HG02870 (cell line): ENCODE results near the gene MAP2K2.
"Not testable (repeated sequence)": the region's sequence is repeated elsewhere in the genome, so short reads cannot be mapped to it uniquely, and the experiment has no call there.

ENCODE experiments used
- ATAC-seq: cut with Tn5 transposase; IDR thresholded peaks from one replicate; pipeline ENCODE4 v1.9.1; 2021; ENCODE audit warnings: mild to moderate bottlenecking, moderate library complexity; ENCODE audit not compliant: unreplicated experiment

Gene MAP2K2

DNA sequence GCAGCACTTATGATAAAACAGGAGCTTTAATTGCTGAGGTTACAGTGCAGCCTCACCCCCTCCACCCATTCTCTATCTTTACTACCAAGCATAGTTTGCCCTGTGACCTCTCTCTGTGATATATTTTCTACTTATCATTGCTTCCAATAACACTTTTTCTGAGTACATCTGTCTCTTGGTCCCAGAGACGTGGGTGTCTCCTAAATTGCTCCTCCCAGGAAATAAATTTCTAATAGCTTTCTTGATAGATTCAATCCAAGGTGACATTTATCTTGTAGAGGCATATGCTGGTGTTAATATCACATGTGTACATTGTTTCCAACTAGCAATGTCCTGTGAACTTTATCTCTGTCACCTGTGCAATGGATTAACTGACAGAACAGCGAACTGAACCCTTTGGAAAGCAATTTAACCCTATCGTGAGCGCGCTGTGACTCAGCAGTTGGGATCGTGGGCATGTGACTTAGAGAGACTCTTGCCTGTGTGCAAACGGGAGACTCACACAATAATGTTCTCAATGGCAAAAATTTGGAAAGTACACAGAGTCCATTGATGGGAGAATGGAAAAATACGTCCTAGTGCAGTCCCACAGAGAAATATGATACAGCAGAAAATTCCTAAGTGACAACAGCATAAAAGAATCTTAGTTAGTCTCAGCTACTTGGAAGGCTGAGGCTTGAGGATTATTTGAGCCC, 7.0 kb upstream of the MAP2K2 start:
- no peak for ATAC-seq

DNA sequence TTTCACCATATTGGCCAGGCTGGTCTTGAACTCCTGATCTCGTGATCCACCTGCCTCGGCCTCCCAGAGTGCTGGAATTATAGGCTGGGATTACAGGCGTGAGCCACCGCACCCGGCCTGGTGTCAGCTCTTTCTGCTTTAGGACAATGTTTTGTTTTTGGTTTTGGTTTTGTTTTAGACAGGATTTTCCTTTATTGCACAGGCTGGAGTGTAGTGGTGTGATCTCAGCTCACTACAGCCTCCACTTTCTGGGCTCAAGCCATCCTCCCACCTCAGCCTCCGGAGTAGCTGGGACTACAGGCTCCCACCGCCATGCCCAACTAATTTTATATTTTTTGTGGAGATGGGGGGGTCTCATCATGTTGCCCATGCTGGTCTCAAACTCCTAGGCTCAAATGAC, 5.1 kb upstream of the MAP2K2 start:
- ATAC-seq, result not testable (repeated sequence)

DNA sequence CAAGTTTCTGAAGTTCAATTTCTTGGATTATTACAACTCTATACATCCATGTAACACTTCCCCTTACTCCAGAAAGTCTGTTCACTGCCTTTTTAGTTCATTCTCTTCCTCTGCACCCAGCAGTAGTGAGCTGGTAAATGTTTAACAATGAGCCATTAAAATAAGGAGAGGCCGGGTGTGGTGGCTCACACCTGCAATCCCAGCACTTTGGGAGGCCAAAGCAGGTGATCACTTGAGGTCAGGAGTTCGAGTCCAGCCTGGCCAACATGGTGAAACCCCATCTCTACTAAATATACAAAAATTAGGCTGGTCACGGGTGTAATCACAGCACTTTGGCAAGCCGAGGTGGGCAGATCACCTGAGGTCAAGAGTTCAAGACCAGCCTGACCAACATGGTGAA, 3.4 kb upstream of the MAP2K2 start:
- not testable (repeated sequence) for ATAC-seq

DNA sequence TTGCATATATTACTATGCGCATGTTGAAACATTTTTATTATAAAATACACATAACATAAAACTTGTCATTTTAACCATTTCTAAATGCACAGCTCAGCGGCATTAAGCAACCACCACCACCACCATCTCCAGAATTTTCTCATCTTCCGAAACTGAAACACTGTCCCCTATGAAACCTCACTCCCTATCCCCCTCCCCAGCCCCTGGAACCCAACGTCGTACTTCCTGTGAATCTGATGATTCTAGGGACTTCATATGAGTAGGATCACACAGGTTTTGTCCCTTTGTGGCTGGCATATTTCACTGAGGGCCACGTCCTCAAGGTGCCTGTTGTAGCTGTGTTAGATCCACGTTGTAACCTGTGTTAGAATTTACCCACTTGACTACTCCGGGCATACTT, 716 bp upstream of the MAP2K2 start:
- no peak for ATAC-seq

DNA sequence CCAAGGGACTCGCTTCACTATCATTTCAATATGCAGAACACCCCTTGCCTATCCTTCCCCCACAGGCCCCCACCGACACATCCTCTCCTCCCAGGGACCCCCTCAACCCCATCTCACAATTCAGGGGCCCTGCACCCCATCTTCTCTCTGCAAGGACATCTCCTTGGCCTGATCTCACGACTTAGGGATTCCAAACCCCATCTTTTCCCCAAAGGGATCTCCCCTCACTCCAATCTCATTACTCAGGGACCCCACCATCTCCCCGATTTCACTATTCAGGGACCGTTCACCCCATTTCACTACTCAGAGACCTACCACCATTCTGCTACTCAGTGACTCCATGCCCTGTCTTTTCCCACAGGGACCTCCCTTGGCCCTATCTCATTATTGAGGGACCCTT, 1.4 kb downstream of the MAP2K2 start:
- ATAC-seq, result no peak

DNA sequence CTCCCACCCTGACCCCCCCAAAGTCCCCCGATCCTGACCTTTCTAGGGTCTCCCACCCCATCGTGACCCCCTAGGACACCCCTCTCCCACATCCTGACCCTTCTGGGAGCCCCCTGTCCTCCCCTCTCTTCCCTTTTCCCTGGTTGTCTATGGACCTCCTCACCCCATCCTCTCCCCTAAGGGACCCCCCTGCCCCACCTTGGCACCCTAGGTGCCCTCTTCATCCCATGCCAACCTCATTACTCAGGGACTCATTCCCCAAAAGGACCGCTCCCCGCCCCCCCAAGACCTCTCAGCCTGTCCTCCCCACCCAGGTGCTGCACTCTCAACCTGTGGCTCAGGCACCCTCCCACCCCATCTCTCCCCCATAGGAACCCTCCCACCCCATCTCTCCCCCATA, 2.1 kb downstream of the MAP2K2 start:
- ATAC-seq, result no peak

DNA sequence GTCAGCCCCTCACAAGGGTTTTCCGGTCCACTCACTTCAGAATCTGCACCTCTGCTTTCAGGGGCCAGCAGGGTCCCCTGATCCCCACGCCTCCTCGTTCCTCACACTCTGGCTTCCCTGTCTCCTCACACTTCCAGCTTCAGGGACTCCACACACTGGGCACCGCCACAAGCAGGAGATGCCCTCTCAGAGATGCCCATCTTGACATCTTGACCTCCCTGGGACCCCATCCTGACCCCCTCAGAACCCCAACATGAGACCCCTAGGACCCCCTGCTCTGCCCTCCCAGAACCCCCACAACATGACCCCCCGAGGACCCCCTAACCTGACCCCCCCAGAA, 2.7 kb downstream of the MAP2K2 start:
- no peak for ATAC-seq

DNA sequence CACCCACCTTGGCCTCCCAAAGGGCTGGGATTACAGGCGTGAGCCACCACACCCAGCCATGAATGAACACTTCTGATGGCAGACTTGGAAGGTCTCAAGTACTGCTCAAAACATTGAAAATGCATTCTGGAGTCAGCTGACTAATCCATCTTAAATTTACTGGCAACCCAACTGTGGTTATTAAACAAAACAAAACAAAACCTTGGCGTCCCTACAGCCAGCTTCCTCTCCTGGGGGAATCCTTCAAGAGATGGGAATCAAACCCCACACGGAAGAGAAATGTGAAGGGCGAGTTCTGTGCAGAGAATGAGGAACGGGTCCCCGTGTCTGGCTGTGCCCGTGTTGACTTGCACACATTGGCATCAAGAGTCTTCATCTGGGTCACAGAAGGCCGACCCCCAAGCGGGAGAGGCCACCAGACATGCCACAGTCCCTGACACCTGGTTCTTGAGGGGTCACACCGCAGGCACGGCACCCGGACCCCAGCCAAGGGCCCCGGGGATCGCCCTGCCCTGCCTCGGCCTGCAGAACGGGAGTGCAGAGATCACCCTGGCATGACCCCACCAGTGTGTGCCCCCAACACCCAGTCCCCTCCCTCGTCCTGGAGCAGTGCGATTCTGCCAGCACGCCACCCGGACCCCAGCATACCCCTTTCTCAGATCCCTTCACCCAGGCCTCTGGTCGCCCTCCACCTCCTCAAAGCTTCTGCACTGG, 3.2 kb downstream of the MAP2K2 start:
- ATAC-seq, result no peak

DNA sequence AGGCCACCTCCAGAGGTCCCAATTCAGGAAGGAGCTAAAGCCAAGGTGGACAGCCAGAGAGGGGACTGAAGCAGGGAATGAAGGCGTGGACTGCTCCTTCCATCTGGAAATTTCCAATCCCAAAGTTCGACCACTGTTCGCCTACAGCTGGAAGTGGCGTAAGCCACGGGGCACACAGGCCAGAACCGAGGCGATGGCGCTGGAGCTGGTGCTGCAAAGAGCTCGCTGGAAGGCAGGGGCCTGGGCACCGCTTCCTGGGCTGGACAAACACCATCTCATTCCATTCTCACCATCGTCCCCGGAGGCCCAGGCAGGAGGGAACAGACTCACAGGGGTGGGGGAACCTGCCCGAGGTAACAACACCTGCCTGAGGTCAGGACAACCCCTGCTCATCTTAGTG, 4.2 kb downstream of the MAP2K2 start:
- ATAC-seq, result no peak

DNA sequence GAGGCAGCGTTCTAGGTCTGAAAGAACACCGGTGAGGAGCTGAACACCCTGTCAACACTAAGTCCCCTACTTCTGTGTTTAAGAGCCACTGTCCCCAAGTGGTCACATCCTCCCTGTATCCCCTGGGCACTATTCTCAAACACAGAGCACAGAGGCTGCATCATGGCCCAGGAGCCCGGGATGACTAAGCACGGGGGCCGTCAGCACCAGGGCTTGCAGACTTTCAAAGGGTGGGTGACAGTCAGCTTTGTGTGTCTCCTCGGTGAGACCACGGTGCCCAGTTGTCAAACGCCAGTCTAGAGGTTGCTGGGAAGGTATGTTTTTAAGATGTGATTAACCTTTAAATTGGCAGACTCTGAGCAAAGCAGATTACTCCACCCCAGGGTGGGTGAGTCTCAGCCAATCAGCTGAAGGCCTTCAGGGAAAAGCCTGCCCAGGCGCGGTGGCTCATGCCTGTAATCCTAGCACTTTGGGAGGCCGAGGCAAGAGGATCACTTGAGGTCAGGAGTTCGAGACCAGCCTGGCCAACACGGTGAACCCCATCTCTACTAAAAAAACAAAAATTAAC, 8.0 kb downstream of the MAP2K2 start:
- ATAC-seq, result no peak

DNA sequence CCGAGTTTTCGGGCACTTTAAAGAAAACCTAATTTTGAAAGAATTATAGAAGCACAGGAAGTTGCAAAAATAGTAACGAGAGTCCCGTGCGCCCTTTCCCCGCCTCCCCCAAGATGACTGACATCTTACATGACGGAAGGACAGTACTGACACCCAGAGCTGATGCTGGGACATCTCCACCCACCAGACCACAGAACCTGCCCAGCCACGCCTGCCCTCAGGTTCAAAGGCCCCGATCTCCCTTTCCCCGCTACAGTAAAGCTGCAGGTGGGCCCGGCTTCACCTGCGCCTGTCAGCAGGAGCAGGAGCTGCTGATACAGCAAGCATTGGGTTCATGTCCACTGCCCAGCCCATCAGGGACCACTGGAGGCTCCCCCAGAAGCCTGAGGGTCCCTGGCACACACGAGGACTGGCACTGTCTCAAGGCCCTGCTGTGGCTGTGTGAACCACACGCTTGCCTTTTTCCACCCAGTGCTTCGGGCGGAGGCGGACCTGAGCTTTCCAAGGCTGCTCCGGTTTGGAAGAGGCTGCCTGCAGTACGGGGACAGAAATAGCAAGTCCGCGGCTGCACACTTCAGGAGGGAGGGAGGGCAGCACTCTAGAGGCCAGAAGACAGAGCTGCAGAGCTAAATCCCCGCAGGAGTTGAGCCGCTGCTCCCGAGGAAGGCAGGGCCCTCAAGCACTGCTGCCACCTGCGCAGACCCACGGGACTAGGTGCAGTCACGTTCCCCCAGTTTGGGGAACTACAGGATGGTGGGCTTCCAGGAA, 8.7 kb downstream of the MAP2K2 start:
- peak; percentile 87 for ATAC-seq

DNA sequence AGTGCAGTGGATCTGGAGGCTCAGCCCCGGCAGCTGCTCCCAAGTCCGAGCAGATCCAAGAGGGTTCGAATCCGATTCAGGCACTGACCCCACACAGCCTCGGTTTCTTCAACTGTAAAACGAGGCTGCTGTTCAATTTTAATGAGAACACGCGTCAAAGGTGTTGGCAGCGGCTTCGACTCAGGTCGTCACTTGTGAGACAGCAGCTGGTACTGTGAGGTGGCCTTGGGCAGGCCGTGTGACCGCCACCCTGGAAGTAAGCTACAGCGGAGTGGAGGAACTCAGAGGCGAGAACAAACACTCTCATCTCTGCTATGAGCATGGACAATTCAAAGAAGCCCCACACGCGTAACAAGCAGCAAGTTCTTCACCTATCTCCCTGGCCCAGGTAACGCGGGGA, 9.7 kb downstream of the MAP2K2 start:
- ATAC-seq, result no peak

DNA sequence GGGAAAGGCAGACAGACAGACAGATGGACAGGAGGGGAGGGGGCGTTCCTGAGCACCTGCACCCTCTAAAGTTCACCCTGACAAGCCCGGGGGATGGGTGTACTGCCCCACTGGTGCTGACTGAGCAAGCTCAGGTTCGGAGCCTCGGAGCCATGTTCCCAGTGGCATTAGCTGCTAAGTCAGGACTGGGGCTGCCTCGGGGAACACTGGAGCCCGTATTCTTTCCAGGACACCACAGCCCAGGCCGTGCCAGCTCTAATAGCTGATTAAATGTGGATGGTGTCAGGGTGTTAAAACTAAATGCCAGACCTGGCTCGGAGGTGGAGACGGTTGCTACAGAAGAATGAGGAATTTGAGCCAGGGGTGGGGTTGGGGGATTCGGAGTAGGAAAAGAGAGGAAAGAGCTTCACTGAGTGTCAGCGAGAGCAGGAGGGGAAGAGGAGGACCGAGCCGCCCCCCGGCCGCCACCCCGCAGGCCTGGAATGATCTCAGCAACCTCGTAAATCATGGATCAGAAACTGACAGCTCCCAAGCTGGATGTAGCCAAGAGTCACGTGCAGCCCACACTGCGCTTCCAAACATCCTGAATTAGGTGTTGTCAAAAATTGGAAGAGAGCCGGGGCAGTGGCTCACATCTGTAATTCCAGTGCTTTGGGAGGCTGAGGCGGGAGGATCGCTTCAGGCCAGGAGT, 10.4 kb downstream of the MAP2K2 start:
- no peak for ATAC-seq

DNA sequence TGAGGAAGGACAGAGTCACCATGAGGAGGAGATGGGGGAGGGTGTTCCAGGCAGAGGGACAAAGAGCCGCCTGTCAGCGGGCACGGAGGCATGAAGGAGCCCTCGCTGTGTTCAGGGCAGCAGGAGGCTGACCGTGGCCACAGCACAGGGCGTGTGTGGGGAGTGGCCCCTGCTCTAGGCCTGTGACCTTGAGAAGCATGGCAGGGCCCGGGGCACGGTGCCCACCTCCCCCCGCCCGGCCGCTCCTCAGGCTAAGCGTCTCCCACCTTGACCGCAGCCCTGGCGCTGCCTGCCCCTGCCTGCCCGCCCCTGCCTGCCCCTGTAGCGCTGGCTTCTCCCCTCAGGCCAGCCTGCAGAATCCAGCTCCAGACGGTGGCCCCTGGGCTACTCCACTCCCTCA, 11.6 kb downstream of the MAP2K2 start:
- no peak for ATAC-seq

DNA sequence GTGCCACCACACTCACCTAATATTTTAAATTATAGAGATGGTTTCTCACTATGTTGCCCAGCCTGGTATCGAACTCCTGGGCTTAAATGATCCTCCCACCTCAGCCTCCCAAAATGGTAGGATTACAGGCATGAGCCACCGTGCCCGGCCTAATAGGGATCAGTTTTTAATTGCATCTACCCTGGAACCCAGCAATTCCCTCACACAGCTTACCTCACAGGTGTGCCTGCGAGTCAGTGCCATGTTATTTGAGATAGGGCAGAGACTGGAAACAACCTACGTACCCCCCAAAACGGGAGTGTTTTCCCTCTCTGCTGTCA, 14.3 kb downstream of the MAP2K2 start:
- ATAC-seq, result no peak

DNA sequence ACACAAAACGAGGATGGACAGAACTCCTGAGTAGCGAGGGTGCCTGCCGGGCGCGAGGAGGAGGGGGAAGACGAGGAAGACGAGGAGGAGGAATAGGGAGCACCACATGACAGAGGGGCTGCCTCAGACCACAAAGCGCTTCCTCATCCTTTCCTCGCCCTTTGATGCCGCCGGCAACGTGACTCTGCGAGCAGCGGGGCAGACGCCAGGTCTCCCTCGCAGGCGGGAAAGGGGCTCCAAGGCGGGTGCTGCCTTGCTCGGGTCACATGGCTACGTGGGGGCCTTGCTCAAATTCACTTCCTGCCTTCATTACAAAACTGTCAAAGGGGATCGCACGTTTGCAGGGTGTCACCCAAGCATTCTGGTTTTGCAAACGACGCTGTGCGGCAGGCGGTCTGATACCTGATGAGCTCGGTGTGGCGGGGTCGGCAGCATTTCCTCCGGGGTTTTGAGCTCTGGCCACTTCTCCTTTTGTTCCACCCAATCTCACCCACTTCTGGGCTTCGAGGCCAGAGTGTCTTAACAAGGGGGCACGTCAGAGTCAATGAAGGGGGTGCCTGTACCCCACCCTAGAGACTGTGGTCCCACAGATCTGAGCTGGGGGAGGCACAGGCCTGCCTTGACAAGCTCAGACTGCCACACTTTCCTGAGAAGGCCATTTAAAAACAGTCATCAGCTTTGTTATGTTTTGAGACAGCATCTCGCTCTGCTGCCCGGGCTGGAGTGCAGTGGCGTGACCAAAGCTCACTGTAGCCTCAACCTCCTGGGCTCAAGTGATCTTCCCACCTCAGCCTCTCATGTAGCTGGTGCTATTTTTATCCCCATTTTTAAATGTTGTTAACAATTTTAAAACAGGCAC, 14.9 kb downstream of the MAP2K2 start:
- peak; percentile 60 for ATAC-seq

DNA sequence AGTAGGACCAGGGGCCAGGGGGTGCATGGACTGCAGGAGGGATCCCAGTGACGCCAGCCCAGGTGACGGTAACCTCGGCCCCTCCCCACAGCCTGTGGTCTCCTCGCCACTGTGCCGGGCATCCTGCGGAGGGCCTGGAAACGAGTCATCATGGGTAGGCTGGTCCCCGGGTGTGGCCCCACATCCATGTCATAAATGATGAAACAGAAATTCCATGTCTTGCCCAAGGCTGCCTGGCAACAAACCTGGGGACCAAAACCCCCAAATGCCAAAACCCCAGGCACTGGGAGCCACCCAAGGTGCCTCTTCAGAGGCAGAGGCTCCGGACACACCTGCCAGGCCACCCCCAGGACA, 20.9 kb downstream of the MAP2K2 start:
- ATAC-seq, result no peak

DNA sequence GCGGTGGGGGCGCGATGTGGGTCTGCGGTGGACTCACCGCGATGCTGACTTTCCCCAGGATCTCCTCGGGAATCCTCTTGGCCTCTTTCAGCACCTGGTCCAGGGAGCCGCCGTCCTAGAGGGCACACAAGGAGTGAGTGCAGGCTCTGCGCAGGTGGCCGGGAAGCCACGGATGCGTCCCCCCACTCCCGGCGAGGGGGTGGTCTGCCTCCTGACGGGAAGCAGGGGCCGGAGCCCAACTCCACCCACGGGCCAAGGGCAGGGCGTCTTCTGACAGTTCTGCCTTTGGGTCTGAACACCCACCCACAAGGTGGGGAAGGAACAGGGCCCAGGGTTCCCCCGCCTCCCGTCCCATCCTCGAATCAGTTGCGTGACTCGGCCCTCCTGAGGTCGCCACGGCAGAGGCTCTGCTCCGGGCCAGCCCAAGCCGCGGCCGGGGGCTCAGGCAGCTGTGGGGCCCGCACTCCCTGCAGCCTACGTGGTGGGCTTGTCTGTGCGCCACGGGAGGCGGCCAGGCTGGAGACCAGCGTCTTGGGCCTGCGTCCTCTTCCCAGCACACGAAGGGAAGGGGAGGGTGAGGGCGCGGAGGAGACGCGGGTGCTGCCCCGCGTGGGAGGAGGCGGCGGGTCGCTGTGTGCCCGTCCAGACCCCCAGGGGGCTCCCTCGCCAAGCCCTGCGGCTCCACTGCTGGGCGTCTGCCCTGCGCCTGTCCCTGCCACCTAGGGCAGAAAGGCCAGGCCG, 21.4 kb downstream of the MAP2K2 start:
- ATAC-seq, result no peak

DNA sequence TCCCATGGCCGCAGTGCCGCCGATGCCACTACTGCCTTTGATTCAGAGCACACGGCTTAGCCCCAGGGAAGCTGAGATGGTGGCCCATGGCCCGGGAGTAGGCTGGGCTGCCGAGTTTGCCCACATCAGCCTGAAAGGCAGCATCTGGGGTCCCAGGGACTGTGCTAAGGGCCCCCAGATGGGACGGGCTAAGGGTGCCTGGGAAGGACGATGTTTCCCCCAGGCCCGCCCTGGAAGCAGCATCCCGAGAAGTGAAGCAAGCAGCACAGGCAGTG, 22.5 kb downstream of the MAP2K2 start:
- no peak for ATAC-seq
